Esophagus (tissue), 2 donors: Measurements from ENCODE around the gene N4BP3. TPM values are rescaled to one million over a fixed set of nuclear protein-coding genes. Genes with fewer than 3 reads are reported as not detected.

Experiments used
- H3K27ac ChIP-seq, 2 donors: one replicate each; pipeline ENCODE4 v1.5.1; 2013; ENCODE audit warnings: low read depth in 2 of 2, mild to moderate bottlenecking in 2 of 2, inconsistent platforms in 1 of 2, low read length in 1 of 2, moderate library complexity in 1 of 2
- H3K27me3 ChIP-seq, 2 donors: one replicate each; pipeline ENCODE4 v1.6.1; 2013; ENCODE audit warnings: low read length in 2 of 2, control low read depth in 1 of 2, mild to moderate bottlenecking in 1 of 2; ENCODE audit not compliant: insufficient read depth in 2 of 2, control insufficient read depth in 1 of 2
- H3K36me3 ChIP-seq, 2 donors: one replicate each; pipeline ENCODE4 v1.6.1; 2013; ENCODE audit warnings: low read length in 1 of 2; ENCODE audit not compliant: control insufficient read depth in 2 of 2, insufficient read depth in 2 of 2
- H3K4me1 ChIP-seq, 2 donors: one replicate each; pipeline ENCODE4 v1.6.1; 2013; ENCODE audit warnings: low read length in 1 of 2; ENCODE audit not compliant: control insufficient read depth in 2 of 2, insufficient read depth in 2 of 2
- H3K4me3 ChIP-seq, 2 donors: one replicate each; pipeline ENCODE4 v1.5.1; 2013; ENCODE audit warnings: low read length in 2 of 2, mild to moderate bottlenecking in 2 of 2, low read depth in 1 of 2, moderate library complexity in 1 of 2
- H3K9me3 ChIP-seq, 2 donors: one replicate each; pipeline ENCODE4 v1.6.1; 2013; ENCODE audit warnings: mild to moderate bottlenecking in 2 of 2, low read depth in 1 of 2, low read length in 1 of 2, moderate library complexity in 1 of 2; ENCODE audit not compliant: control insufficient read depth in 2 of 2, insufficient read depth in 1 of 2
- WGBS, 2 donors: extraction: QIAGEN DNeasy Blood & Tissue Kit; methylation state at CpG; one replicate each; pipeline ENCODE4 v1.1.7; 2013; 5-methylcytosine and 5-hydroxymethylcytosine counted together
- polyA plus RNA-seq, 2 donors: library from polyadenylated mRNA; stranded (reverse); fragments of 200-250 nt; gene quantifications; one replicate each; pipeline ENCODE4 v1.2.3, GENCODE V29; 2013
- donor health status: healthy with polysubstance abuse.
- donor health status: Bipolar disorder and iron deficiency.

N4BP3 gene
- polyA plus RNA-seq, 2 donors, result 16.9 to 26.2 TPM

DNA sequence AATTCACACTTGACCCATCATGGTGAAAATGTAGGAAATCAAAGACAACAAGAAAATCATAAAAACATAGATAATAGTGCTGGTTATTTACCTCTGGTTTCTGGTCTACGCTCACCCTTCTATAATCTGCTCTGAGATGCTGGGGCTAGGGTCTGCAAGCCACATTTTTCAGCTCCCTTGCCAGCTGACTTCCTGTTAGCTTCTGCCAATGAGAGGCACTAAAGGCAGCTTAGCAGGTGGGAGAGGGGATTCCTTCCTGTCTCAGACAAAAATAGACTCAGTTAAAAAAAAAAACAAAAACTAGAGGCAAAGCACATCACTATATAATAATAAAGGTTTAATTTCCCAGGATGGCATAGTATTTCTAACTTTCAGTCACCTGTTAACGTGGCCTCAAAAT, 20.2 kb upstream of the N4BP3 start:
- Histone ChIP-seq H3K27ac (no peak overlapping the region), H3K36me3 (no peaks in the 10 kb centered on the region), H3K27me3 (no peaks in the 10 kb centered on the region), H3K4me3 (no peak overlapping the region), H3K9me3 (no peaks in the 10 kb centered on the region), H3K4me1 (no peaks in the 10 kb centered on the region)
- whole genome bisulfite sequencing, 2 donors, result 72 to 79% methylated on average over 2 of the region's 2 CpGs

DNA sequence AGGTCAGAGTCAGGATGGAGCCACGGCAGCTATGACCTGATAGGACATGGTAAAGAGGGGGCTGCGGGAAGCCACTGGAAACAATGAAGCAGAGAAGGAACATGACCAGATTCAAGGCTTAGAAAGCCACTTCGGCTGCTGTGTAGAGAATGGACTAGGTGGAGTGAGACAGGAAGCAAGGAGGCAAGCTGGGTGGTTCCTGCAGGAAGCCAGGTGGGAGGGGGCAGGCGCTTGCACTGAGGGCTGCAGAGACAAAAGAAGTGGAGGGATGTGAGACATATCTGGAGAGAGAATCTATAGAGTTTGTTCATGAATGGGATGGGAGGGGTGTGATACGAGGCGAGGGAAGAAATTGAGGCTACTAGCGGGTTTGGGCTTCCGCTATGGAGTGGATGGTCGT, 19.0 kb upstream of the N4BP3 start:
- Histone ChIP-seq H3K36me3 (no peaks in the 10 kb centered on the region), H3K9me3 (no peaks in the 10 kb centered on the region), H3K4me1 (no peaks in the 10 kb centered on the region), H3K27ac (no peak overlapping the region), H3K27me3 (no peaks in the 10 kb centered on the region), H3K4me3 (no peak overlapping the region)
- 76 to 77% methylated on average over 9 of the region's 9 CpGs for WGBS, 2 donors

DNA sequence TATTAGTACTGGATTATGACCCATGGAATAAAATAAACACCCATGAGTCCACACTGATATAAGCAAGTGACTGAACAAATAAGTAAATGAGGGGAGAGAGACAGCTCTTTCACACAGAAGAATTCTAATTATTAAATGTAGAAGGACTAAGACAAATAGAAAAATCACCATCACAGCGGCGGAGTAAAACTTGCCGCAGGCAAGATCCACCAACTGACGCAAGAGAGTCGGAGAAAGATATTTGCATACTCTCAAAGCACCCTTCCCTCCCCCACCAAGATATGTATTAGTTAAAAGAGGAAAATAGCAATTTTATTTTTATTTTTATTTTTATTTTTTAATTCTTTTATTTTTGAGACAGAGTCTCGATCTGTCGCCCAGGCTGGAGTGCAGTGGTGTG, 14.6 kb upstream of the N4BP3 start:
- Histone ChIP-seq H3K4me3 (no peak overlapping the region), H3K27me3 (no peaks in the 10 kb centered on the region), H3K9me3 (no peaks in the 10 kb centered on the region), H3K27ac (no peak overlapping the region), H3K4me1 (peaks cover 0 to 3% of the 10 kb centered on the region in 2 donors), H3K36me3 (no peaks in the 10 kb centered on the region)
- WGBS, 2 donors, result 93 to 95% methylated on average over 7 of the region's 7 CpGs

DNA sequence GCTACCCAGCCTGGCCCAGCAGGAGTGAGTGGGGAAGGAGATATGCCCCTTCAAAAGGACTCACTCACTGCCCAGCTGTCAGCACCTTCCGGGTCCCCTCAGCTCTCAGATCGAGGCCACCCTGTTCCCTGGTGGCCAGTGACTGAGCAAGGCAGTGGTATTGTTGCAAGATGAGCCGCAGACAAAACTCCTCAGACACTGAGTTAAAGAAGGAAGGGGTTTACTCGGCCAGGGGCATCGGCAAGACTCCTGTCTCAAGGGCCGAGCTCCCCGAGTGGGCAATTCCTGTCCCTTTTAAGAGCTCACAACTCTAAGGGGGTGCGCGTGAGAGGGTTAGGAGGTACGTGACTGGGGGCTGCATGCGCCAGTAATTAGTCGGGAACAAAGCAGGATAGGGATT, 9.7 kb upstream of the N4BP3 start:
- no peaks in the 10 kb centered on the region for H3K9me3 ChIP-seq
- 86 to 88% methylated on average over 12 of the region's 12 CpGs for WGBS, 2 donors
- H3K4me3 ChIP-seq, result no peak overlapping the region
- H3K27ac ChIP-seq, result peak overlapping the region; percentile 27 to 63
- no peaks in the 10 kb centered on the region for H3K27me3 ChIP-seq
- peaks cover 10 to 19% of the 10 kb centered on the region in 2 donors for H3K4me1 ChIP-seq
- no peaks in the 10 kb centered on the region for H3K36me3 ChIP-seq

DNA sequence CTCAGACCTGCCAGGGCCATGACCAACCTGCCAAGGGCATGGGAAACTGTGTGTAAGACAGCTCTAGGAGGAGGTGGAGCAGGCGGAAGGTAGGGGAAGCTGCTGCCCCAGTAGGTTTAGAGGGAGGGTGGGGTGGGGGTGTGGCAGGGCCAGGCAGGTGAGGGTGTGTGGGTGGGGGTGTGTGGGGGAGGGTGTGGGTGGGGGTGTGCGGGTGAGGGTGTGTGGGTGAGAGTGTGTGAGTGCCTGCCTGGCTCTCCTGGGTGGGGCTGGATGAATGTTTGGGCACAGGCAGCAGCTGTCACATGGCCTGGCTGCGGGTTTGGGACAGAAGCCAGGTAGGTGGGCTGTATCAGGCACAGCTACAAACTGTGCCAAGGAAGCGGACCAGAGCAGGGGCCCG, 8.8 kb upstream of the N4BP3 start:
- no peaks in the 10 kb centered on the region for H3K27me3 ChIP-seq
- 27 to 34% methylated on average over 5 of the region's 5 CpGs for WGBS, 2 donors
- H3K9me3 ChIP-seq, result no peaks in the 10 kb centered on the region
- peaks cover 10 to 25% of the 10 kb centered on the region in 2 donors for H3K4me1 ChIP-seq
- H3K36me3 ChIP-seq, result no peaks in the 10 kb centered on the region
- H3K4me3 ChIP-seq, result no peak overlapping the region
- H3K27ac ChIP-seq, result peak overlapping the region; percentile 58 to 79

DNA sequence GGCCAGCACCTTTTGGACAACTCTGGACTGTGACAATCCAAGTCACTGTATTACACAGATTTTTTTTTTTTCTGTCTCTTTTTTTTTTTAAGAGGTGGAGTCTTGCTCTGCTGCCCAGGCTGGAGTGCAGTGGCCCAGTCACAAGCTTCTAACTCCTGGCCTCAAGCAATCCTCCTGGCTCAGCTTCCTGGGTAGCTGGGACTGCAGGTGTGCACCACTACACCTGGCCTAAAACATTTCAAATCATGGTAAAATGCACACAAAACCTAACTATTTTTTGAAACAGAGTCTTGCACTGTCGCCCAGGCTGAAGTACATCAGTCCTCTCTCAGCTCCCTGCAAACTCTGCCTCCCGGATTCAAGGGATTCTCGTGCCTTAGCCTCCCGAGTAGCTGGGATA, 7.2 kb upstream of the N4BP3 start:
- Histone ChIP-seq H3K4me1 (peaks cover 10 to 22% of the 10 kb centered on the region in 2 donors), H3K27ac (peak overlapping the region in 1 of 2 donors; percentile 54), H3K27me3 (no peaks in the 10 kb centered on the region), H3K36me3 (no peaks in the 10 kb centered on the region), H3K9me3 (no peaks in the 10 kb centered on the region), H3K4me3 (no peak overlapping the region)
- 69 to 70% methylated on average over 4 of the region's 4 CpGs for WGBS, 2 donors

DNA sequence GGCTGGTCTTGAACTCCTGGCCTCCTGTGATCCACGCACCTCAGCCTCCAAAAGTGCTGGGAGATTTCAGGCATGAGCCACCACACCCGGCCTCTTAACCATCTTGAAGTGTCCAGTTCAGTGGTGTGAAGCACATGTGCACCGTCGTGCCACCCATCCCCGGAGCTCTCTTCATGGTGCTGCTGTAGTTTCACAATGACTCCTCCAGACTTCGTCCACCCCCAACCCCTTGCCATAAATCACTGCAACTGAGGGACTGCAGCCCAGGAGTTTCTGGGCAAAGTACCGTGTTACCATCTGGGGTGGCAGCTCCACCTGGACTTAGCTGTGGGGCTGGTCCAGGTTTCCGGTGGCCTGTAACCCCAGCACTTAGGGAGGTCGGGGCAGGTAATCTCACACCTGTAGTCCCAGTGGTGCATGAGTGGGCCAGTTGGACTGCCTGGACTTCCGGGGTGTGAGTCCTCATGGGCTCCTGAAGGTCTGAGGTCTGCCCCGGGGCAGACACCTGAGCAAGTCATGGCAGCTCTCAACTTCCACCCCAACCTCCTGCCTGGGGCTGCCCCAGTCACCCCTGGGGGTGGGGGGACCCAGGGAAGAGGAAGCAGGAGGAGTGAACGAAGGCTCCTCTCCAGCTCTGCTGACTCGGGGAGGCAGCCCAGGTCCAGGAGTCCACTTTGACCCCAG, 6.6 kb upstream of the N4BP3 start:
- 64 to 70% methylated on average over 13 of the region's 13 CpGs for WGBS, 2 donors
- no peaks in the 10 kb centered on the region for H3K36me3 ChIP-seq
- H3K27ac ChIP-seq, result peak overlapping the region; percentile 52 to 54
- H3K9me3 ChIP-seq, result no peaks in the 10 kb centered on the region
- H3K4me1 ChIP-seq, result peaks cover 10 to 22% of the 10 kb centered on the region in 2 donors
- no peaks in the 10 kb centered on the region for H3K27me3 ChIP-seq
- no peak overlapping the region for H3K4me3 ChIP-seq

DNA sequence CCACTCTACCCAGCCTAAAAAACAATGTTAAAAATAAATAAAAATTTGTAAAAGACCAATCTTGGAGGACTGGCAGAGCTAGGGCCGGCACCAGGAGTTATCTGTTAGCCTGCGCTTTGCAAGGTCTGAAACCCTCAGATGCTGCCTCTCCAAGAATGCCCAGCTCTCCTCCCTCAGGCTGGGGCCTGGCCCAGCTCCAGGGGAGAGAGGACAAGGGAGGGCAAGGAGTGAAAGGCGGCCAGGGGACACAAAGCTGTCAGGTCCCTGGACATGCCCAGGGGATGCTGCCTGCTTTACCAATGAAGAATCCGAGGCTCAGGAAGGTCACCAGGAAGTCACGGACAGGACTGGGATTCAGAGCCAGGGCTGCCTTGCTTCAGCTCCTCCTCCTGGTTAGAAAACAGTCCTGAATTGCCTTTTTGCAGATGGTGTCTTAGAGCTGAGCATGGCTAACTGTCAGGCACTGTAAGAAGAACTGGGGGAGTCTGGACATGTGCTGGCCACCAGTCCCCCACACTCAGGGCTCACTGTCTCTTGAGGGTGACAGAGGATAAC, 5.5 kb upstream of the N4BP3 start:
- H3K27me3 ChIP-seq, result no peaks in the 10 kb centered on the region
- peaks cover 10 to 22% of the 10 kb centered on the region in 2 donors for H3K4me1 ChIP-seq
- H3K27ac ChIP-seq, result peak overlapping the region; percentile 86 to 92
- WGBS, 2 donors, result 52 to 59% methylated on average over 5 of the region's 5 CpGs
- H3K36me3 ChIP-seq, result no peaks in the 10 kb centered on the region
- no peaks in the 10 kb centered on the region for H3K9me3 ChIP-seq
- H3K4me3 ChIP-seq, result no peak overlapping the region

DNA sequence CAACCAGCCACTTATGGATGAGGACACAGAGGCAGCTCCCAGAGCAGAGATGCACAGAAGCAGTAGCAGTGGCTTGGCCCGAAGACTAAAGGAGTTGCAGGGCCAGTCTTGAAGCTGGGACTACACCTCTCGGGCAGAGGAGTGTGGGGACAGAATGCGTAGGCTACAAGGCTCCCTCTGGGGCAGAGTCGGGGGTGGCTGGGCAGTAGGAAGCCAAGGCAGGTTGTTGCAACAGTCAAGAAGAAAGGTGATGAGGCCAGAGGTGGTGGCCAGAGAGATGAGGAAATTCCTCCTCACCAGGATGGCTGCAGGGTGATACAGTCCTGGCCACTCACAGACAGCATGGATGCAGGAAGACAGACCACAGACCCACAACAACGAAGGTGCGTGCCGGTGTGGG, 4.9 kb upstream of the N4BP3 start:
- H3K4me3 ChIP-seq, result peak overlapping the region in 1 of 2 donors; percentile 11
- H3K4me1 ChIP-seq, result peaks cover 10 to 24% of the 10 kb centered on the region in 2 donors
- H3K27ac ChIP-seq, result peak overlapping the region; percentile 86 to 92
- H3K9me3 ChIP-seq, result no peaks in the 10 kb centered on the region
- WGBS, 2 donors, result 51 to 53% methylated on average over 7 of the region's 7 CpGs
- H3K27me3 ChIP-seq, result no peaks in the 10 kb centered on the region
- H3K36me3 ChIP-seq, result no peaks in the 10 kb centered on the region

DNA sequence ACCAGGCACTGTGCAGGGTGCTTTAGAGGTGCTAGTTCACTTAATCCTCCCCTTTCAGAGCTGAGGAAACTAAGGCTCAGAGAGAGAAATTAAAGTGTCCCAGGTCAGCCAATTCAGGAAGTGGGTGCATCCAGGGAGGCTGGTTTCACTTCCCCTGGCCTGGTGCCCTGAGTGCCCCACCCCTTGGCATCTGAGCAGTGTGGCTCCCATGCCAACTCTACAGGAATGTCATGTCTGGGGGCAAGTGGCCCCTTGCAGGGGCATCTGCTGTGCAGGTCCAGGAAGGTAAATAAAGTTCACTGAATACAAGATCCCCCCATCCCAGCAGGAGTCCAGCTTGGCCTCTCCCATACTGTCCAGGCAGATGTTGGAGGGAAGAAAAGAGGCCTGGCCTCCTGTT, 4.4 kb upstream of the N4BP3 start:
- H3K4me3 ChIP-seq, result no peak overlapping the region
- no peaks in the 10 kb centered on the region for H3K36me3 ChIP-seq
- no peaks in the 10 kb centered on the region for H3K9me3 ChIP-seq
- H3K27me3 ChIP-seq, result no peaks in the 10 kb centered on the region
- peaks cover 10 to 24% of the 10 kb centered on the region in 2 donors for H3K4me1 ChIP-seq
- peak overlapping the region; percentile 86 to 92 for H3K27ac ChIP-seq
